ENCODE results near the gene C6orf136.

DNA sequence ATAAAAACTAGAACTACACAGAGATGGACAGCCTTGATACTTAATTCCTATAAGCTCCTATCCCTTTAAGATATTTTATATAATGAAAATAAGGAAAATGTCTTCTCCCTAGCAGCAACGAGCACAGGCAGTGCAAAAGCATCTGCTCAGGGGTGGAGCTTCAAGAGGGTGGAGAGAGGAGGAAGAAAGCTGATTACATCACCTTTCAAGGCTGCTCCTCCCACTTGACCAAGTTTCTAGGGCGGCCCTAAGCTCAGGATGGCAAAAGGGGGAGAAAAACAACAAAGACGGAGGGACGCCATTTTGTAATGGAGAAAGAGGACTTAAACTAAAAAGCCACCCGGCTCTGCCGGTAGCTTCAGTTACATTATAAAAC lies 32.1 kb upstream of the C6orf136 start:
- no peak for TF ChIP-seq CTCF (IDR thresholded peaks at IDR 0.05; ENCODE audit: low read depth, low read length)
- TF ChIP-seq EZH2phosphoT487 (IDR thresholded peaks at IDR 0.05; ENCODE audit: low read depth) = no peak

Measured in OCI-LY3 (cell line).